Esophagus (tissue), 2 donors: ENCODE measurements around the gene FLG2. TPM values are rescaled to one million over a fixed set of nuclear protein-coding genes. Genes with fewer than 3 reads are reported as not detected.
"Not testable (repeated sequence)": the region's sequence is repeated elsewhere in the genome, so short reads cannot be mapped to it uniquely, and the experiment has no call there.

Experiments
- H3K27ac ChIP-seq, 2 donors: one replicate each; pipeline ENCODE4 v1.5.1; 2013; ENCODE audit warnings: low read depth in 2 of 2, mild to moderate bottlenecking in 2 of 2, inconsistent platforms in 1 of 2, low read length in 1 of 2, moderate library complexity in 1 of 2
- H3K27me3 ChIP-seq, 2 donors: one replicate each; pipeline ENCODE4 v1.6.1; 2013; ENCODE audit warnings: low read length in 2 of 2, control low read depth in 1 of 2, mild to moderate bottlenecking in 1 of 2; ENCODE audit not compliant: insufficient read depth in 2 of 2, control insufficient read depth in 1 of 2
- H3K36me3 ChIP-seq, 2 donors: one replicate each; pipeline ENCODE4 v1.6.1; 2013; ENCODE audit warnings: low read length in 1 of 2; ENCODE audit not compliant: control insufficient read depth in 2 of 2, insufficient read depth in 2 of 2
- H3K4me1 ChIP-seq, 2 donors: one replicate each; pipeline ENCODE4 v1.6.1; 2013; ENCODE audit warnings: low read length in 1 of 2; ENCODE audit not compliant: control insufficient read depth in 2 of 2, insufficient read depth in 2 of 2
- H3K4me3 ChIP-seq, 2 donors: one replicate each; pipeline ENCODE4 v1.5.1; 2013; ENCODE audit warnings: low read length in 2 of 2, mild to moderate bottlenecking in 2 of 2, low read depth in 1 of 2, moderate library complexity in 1 of 2
- H3K9me3 ChIP-seq, 2 donors: one replicate each; pipeline ENCODE4 v1.6.1; 2013; ENCODE audit warnings: mild to moderate bottlenecking in 2 of 2, low read depth in 1 of 2, low read length in 1 of 2, moderate library complexity in 1 of 2; ENCODE audit not compliant: control insufficient read depth in 2 of 2, insufficient read depth in 1 of 2
- WGBS, 2 donors: extraction: QIAGEN DNeasy Blood & Tissue Kit; methylation state at CpG; one replicate each; pipeline ENCODE4 v1.1.7; 2013; 5-methylcytosine and 5-hydroxymethylcytosine counted together
- polyA plus RNA-seq, 2 donors: library from polyadenylated mRNA; stranded (reverse); fragments of 200-250 nt; gene quantifications; one replicate each; pipeline ENCODE4 v1.2.3, GENCODE V29; 2013
- donor health status: healthy with polysubstance abuse.
- donor health status: Bipolar disorder and iron deficiency.

Gene FLG2
- polyA plus RNA-seq, 2 donors = 0.04 to 0.10 TPM

GRCh38 chr1:152325111-152325510 lies 34.7 kb downstream of the FLG2 start, which contains the start of gene FLG:
Gene FLG, minus strand, starts transcription at chr1:152325239. Its CDS starts 9,783 bp downstream, at chr1:152315456.
- Histone ChIP-seq H3K27me3 (no peaks in the 10 kb centered on the region), H3K36me3 (no peaks in the 10 kb centered on the region), H3K9me3 (no peaks in the 10 kb centered on the region), H3K4me3 (no peak within 1 kb of the TSS), H3K27ac (no peak within 1 kb of the TSS), H3K4me1 (no peaks in the 10 kb centered on the region)
- 42 to 67% methylated on average over 1 of the region's 1 CpG for WGBS, 2 donors

GRCh38 chr1:152313970-152314369 lies 45.8 kb downstream of the FLG2 start:
- 86 to 90% methylated on average over 1 of the region's 1 CpG for WGBS, 2 donors

GRCh38 chr1:152313319-152313801 lies 46.4 kb downstream of the FLG2 start:
- no peaks in the 10 kb centered on the region for H3K36me3 ChIP-seq
- no peaks in the 10 kb centered on the region for H3K4me1 ChIP-seq
- no peak overlapping the region for H3K4me3 ChIP-seq
- WGBS, 2 donors = 94 to 97% methylated on average over 21 of the region's 21 CpGs
- H3K9me3 ChIP-seq = peaks cover 5% of the 10 kb centered on the region in 2 donors
- H3K27ac ChIP-seq = no peak overlapping the region
- H3K27me3 ChIP-seq = no peaks in the 10 kb centered on the region

More at GRCh38 chr1:152313970-152314369, 45.8 kb downstream of the FLG2 start:
- H3K4me3 ChIP-seq = no peak overlapping the region
- peaks cover 5% of the 10 kb centered on the region in 2 donors for H3K9me3 ChIP-seq
- no peaks in the 10 kb centered on the region for H3K27me3 ChIP-seq
- no peaks in the 10 kb centered on the region for H3K4me1 ChIP-seq
- no peaks in the 10 kb centered on the region for H3K36me3 ChIP-seq
- no peak overlapping the region for H3K27ac ChIP-seq

- not testable (repeated sequence) for H3K27ac ChIP-seq, H3K4me3 ChIP-seq, H3K36me3 ChIP-seq, H3K4me1 ChIP-seq, H3K9me3 ChIP-seq, H3K27me3 ChIP-seq
- 89 to 94% methylated on average over 13 of the region's 13 CpGs for WGBS, 2 donors
Observed at GRCh38 chr1:152312169-152312568, 47.6 kb downstream of the FLG2 start.

- H3K36me3 ChIP-seq = no peaks in the 10 kb centered on the region
- no peak overlapping the region for H3K4me3 ChIP-seq
- 94 to 96% methylated on average over 9 of the region's 9 CpGs for WGBS, 2 donors
- no peak overlapping the region for H3K27ac ChIP-seq
- H3K4me1 ChIP-seq = no peaks in the 10 kb centered on the region
- peaks cover 5 to 8% of the 10 kb centered on the region in 2 donors for H3K9me3 ChIP-seq
- no peaks in the 10 kb centered on the region for H3K27me3 ChIP-seq
Observed at GRCh38 chr1:152309955-152310354, 49.9 kb downstream of the FLG2 start.

- not testable (repeated sequence) for H3K4me1 ChIP-seq, H3K36me3 ChIP-seq, H3K27ac ChIP-seq, H3K27me3 ChIP-seq, H3K4me3 ChIP-seq, H3K9me3 ChIP-seq
- WGBS, 2 donors = 84 to 94% methylated on average over 17 of the region's 17 CpGs
Observed at GRCh38 chr1:152309320-152309901, 50.4 kb downstream of the FLG2 start.

- not testable (repeated sequence) for H3K27me3 ChIP-seq, H3K36me3 ChIP-seq, H3K9me3 ChIP-seq, H3K4me3 ChIP-seq, H3K27ac ChIP-seq, H3K4me1 ChIP-seq
- 84 to 85% methylated on average over 7 of the region's 7 CpGs for WGBS, 2 donors
Observed at GRCh38 chr1:152308758-152309157, 51.0 kb downstream of the FLG2 start.

GRCh38 chr1:152307970-152308369 lies 51.8 kb downstream of the FLG2 start:
- not testable (repeated sequence) for H3K27ac ChIP-seq, H3K27me3 ChIP-seq, H3K9me3 ChIP-seq, H3K36me3 ChIP-seq, H3K4me3 ChIP-seq, H3K4me1 ChIP-seq
- 90 to 95% methylated on average over 8 of the region's 8 CpGs for WGBS, 2 donors

GRCh38 chr1:152306123-152306522 lies 53.7 kb downstream of the FLG2 start:
- not testable (repeated sequence) for H3K36me3 ChIP-seq, H3K4me1 ChIP-seq, H3K4me3 ChIP-seq, H3K27ac ChIP-seq, H3K9me3 ChIP-seq, H3K27me3 ChIP-seq
- 86 to 90% methylated on average over 6 to 10 of the region's 10 CpGs for WGBS, 2 donors

GRCh38 chr1:152304773-152305172 lies 55.0 kb downstream of the FLG2 start:
- H3K27ac ChIP-seq, H3K4me1 ChIP-seq, H3K27me3 ChIP-seq, H3K36me3 ChIP-seq, H3K4me3 ChIP-seq, H3K9me3 ChIP-seq: not testable (repeated sequence)
- WGBS, 2 donors = 96% methylated on average over 12 of the region's 12 CpGs
